Keratinocyte (primary cell): ENCODE results near the gene TEKT5. TPM values are rescaled to one million over a fixed set of nuclear protein-coding genes. Genes with fewer than 3 reads are reported as not detected.
A peak's percentile ranks its signal among the peaks of the same experiment; 100 is the strongest.

Source experiments
- DNase-seq: peaks from one replicate; pipeline ENCODE4 v3.0.0-alpha.2; 2011; ENCODE audit warnings: low read depth, missing footprints, low spot score
- FAIRE-seq: peaks from 2 replicates; lab custom pipeline; 2011; peaks lifted over from hg19 to GRCh38; lab: Jason Lieb, UNC
- H2AFZ ChIP-seq: 2 replicates; pipeline ENCODE4 v1.6.0; 2012; ENCODE audit warnings: low read length, control low read depth, inconsistent platforms; ENCODE audit not compliant: control insufficient read depth
- H3K27ac ChIP-seq: 2 replicates; pipeline ENCODE4 v1.5.1; 2011; ENCODE audit warnings: low read length; ENCODE audit not compliant: control insufficient read depth, insufficient read depth
- H3K27me3 ChIP-seq: 3 replicates; pipeline ENCODE4 v1.6.0; 2011; ENCODE audit warnings: low read length; ENCODE audit not compliant: control insufficient read depth, insufficient read depth; ENCODE audit errors: extremely low read depth
- H3K36me3 ChIP-seq, 2 experiments: 2 replicates in 1 of 2; 3 replicates in 1 of 2; pipeline ENCODE4 v1.5.1; 2011; ENCODE audit warnings: low read length in 2 of 2, mild to moderate bottlenecking in 1 of 2; ENCODE audit not compliant: control insufficient read depth in 2 of 2, insufficient read depth in 2 of 2; ENCODE audit errors: extremely low read depth in 1 of 2
- H3K4me1 ChIP-seq: 3 replicates; pipeline ENCODE4 v1.5.1; 2011; ENCODE audit warnings: low read length; ENCODE audit not compliant: control insufficient read depth, insufficient read depth; ENCODE audit errors: extremely low read depth
- H3K4me2 ChIP-seq: 3 replicates; pipeline ENCODE4 v1.6.0; 2011; ENCODE audit warnings: low read depth, low read length; ENCODE audit not compliant: control insufficient read depth, insufficient read depth; ENCODE audit errors: extremely low read depth
- H3K4me3 ChIP-seq, 3 experiments: fragments of 200-600 bp in 1 of 3; sonication (generic) in 1 of 3; 2 replicates in 2 of 3; 3 replicates in 1 of 3; pipeline ENCODE4 v1.5.1; 2011 to 2016; ENCODE audit warnings: low read length in 3 of 3, mild to moderate bottlenecking in 3 of 3, control low read depth in 2 of 3, inconsistent platforms in 1 of 3, low read depth in 1 of 3, mixed read lengths in 1 of 3, mixed run types in 1 of 3, moderate library complexity in 1 of 3; ENCODE audit not compliant: control insufficient read depth in 2 of 3, insufficient read depth in 2 of 3; ENCODE audit errors: extremely low read depth in 1 of 3
- H3K79me2 ChIP-seq: 2 replicates; pipeline ENCODE4 v1.6.0; 2012; ENCODE audit warnings: low read length; ENCODE audit not compliant: control insufficient read depth, insufficient read depth
- H3K9ac ChIP-seq: 3 replicates; pipeline ENCODE4 v1.6.0; 2011; ENCODE audit warnings: low read length; ENCODE audit not compliant: control insufficient read depth, insufficient read depth; ENCODE audit errors: extremely low read depth
- H3K9me1 ChIP-seq: 3 replicates; pipeline ENCODE4 v1.6.0; 2011; ENCODE audit warnings: low read length; ENCODE audit not compliant: control insufficient read depth, insufficient read depth; ENCODE audit errors: extremely low read depth
- H3K9me3 ChIP-seq: 2 replicates; pipeline ENCODE4 v1.5.1; 2012; ENCODE audit warnings: low read depth, low read length; ENCODE audit not compliant: control insufficient read depth
- H4K20me1 ChIP-seq: 3 replicates; pipeline ENCODE4 v1.6.0; 2011; ENCODE audit warnings: low read length; ENCODE audit not compliant: control insufficient read depth, insufficient read depth; ENCODE audit errors: extremely low read depth
- EZH2 ChIP-seq: IDR thresholded peaks from one replicate; pipeline ENCODE4 v1.6.1; 2012; ENCODE audit warnings: inconsistent platforms, mild to moderate bottlenecking, low read length, moderate library complexity
- dilution Hi-C: fragments of 300-500 bp; cut with MboI; formaldehyde crosslinking; loops from one replicate; pipeline ENCODE4 v1.7.0; 2020; ENCODE audit warnings: low sequenced_read_pairs; ENCODE audit not compliant: extremely low pct_ligation_motif_present
- polyA plus RNA-seq, 5 experiments: library from polyadenylated mRNA; depleted of rRNA in 3 of 5; stranded (reverse) in 3 of 5; stranded (forward) in 1 of 5; unstranded in 1 of 5; fragments of >200 nt; gene quantifications; 1 replicate in 1 of 5; 2 replicates in 3 of 5; 3 replicates in 1 of 5; pipeline versions ENCODE4 v1.2.1 to v1.2.3, GENCODE V29; 2011 to 2012; ENCODE audit warnings: missing spikeins in 2 of 5, low read depth in 1 of 5, low replicate concordance in 1 of 5
- TF ChIP-seq, protein P1 (sequence below), 3 experiments: IDR thresholded peaks in 1 of 3; conservative IDR thresholded peaks in 1 of 3; optimal IDR thresholded peaks in 1 of 3; 2 replicates in 2 of 3; 3 replicates in 1 of 3; pipeline versions ENCODE3 to v1.5.1; 2011; ENCODE audit warnings: low read length in 3 of 3, mild to moderate bottlenecking in 3 of 3, moderate library complexity in 2 of 3, control low read depth in 1 of 3, inconsistent platforms in 1 of 3; ENCODE audit not compliant: insufficient read depth in 2 of 3; ENCODE audit errors: extremely low read depth in 1 of 3

The TEKT5 gene
- polyA plus RNA-seq, 1 donor (not counting 4 experiments of a cell fraction or from before 2014, with no cell fraction given): not detected

DNA sequence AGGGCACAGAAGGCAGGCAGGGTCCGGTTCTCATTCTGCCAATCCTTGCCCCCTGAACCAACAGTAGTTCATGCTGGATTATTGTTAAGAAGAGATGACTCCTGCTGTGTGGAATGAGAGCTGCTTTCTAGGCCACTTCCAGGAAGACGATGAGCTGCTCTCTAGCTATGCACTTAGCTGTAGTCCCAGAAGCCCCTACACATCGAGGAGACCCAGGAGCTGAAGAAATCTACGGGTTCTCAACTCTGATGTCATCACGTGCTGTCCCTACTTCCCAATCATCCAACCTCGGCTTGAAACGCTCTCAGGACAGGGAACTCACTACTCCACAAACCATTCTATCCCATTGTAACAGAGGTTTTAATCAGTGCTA lies 85.3 kb downstream of the TEKT5 start:
- no peak for DNase-seq
- Histone ChIP-seq H4K20me1 (no peaks in the 10 kb centered on the region), H3K9ac (no peak overlapping the region), H3K36me3 (no peaks in the 10 kb centered on the region), H3K9me1 (no peaks in the 10 kb centered on the region), H3K4me1 (peaks cover 7% of the 10 kb centered on the region), H2AFZ (peak overlapping the region; percentile 38), H3K4me3 (no peak overlapping the region), H3K9me3 (no peaks in the 10 kb centered on the region), H3K4me2 (no peak overlapping the region), H3K27me3 (no peaks in the 10 kb centered on the region), H3K79me2 (no peaks in the 10 kb centered on the region), H3K27ac (no peak overlapping the region)
- TF ChIP-seq, protein P1, sequence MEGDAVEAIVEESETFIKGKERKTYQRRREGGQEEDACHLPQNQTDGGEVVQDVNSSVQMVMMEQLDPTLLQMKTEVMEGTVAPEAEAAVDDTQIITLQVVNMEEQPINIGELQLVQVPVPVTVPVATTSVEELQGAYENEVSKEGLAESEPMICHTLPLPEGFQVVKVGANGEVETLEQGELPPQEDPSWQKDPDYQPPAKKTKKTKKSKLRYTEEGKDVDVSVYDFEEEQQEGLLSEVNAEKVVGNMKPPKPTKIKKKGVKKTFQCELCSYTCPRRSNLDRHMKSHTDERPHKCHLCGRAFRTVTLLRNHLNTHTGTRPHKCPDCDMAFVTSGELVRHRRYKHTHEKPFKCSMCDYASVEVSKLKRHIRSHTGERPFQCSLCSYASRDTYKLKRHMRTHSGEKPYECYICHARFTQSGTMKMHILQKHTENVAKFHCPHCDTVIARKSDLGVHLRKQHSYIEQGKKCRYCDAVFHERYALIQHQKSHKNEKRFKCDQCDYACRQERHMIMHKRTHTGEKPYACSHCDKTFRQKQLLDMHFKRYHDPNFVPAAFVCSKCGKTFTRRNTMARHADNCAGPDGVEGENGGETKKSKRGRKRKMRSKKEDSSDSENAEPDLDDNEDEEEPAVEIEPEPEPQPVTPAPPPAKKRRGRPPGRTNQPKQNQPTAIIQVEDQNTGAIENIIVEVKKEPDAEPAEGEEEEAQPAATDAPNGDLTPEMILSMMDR (optimal IDR thresholded peaks at IDR 0.05 in 1 of 3, IDR thresholded peaks at IDR 0.05 in 1 of 3, conservative IDR thresholded peaks at IDR 0.05 in 1 of 3; ENCODE audit: extremely low read depth in 1 of 3, insufficient read depth in 2 of 3, low read length in 3 of 3): no peak
- no peak for TF ChIP-seq EZH2
- peak; percentile 62 for FAIRE-seq
- dilution Hi-C loops: no loop called here

DNA sequence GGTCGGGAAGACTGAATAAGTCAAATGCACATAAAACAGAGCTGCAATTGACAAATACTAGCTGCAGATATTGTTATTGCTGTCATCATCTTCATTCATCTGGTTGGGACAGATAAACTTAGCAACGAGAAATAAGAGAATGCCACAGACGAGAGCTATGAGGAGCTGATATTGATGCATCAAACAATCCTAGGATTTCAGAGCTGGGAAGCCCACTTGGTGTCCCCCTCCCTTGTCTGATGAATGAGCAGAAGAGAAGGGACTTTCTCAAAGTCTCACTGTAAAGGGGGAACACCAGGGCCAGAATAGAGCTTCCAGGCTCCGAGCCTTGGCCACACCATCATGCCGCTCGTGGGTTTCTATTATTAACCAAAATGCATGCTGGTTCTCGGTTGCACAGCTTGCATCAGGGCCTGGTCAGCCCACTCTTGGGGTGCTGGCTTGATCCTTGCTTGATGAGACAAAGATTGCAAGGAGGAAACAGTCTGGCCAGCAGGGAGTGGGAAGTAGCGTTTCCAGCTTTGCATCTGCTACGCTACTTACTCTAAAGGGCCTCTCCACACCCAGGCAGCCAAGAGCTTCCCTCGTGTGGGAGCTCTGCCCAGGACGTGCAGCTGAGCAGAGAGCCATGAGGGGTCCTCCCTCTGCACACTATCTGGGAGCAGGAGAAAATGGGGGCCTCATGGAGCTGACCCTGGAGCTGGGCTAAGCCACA lies 85.9 kb downstream of the TEKT5 start:
- Histone ChIP-seq H4K20me1 (no peaks in the 10 kb centered on the region), H3K79me2 (no peaks in the 10 kb centered on the region), H3K36me3 (no peaks in the 10 kb centered on the region), H3K4me2 (no peak overlapping the region), H3K9ac (no peak overlapping the region), H2AFZ (peak overlapping the region; percentile 38), H3K27ac (no peak overlapping the region), H3K9me1 (no peaks in the 10 kb centered on the region), H3K27me3 (no peaks in the 10 kb centered on the region), H3K4me1 (peaks cover 7% of the 10 kb centered on the region), H3K9me3 (no peaks in the 10 kb centered on the region), H3K4me3 (no peak overlapping the region)
- no peak for FAIRE-seq
- no peak for DNase-seq
- TF ChIP-seq, protein P1 (optimal IDR thresholded peaks at IDR 0.05 in 1 of 3, IDR thresholded peaks at IDR 0.05 in 1 of 3, conservative IDR thresholded peaks at IDR 0.05 in 1 of 3; ENCODE audit: extremely low read depth in 1 of 3, insufficient read depth in 2 of 3, low read length in 3 of 3): no peak
- no peak for TF ChIP-seq EZH2
- dilution Hi-C loops: no loop called here
